Gastrocnemius medialis (tissue), 4 donors: ENCODE results near the gene GALNS. TPM values are rescaled to one million over a fixed set of nuclear protein-coding genes. Genes with fewer than 3 reads are reported as not detected.

Experiments used
- ATAC-seq, 2 donors: fragments of 150-250 bp; one replicate each; pipeline ENCODE4 v1.9.1; 2016
- DNase-seq, 2 donors: peaks; one replicate each; pipeline ENCODE4 v3.0.0-alpha.2; 2019
- H3K27ac ChIP-seq, 4 donors: fragments of 200-600 bp; sonication (generic); 1 replicate in 1 of 4; 2 replicates in 3 of 4; pipeline ENCODE4 v1.5.1; 2016 to 2018; ENCODE audit warnings: mild to moderate bottlenecking in 2 of 4, moderate library complexity in 1 of 4
- H3K27me3 ChIP-seq, 3 donors: fragments of 200-600 bp; sonication (generic) in 2 of 3; 1 replicate in 1 of 3; 2 replicates in 2 of 3; pipeline versions ENCODE4 v1.5.1 to v1.6.0; 2016 to 2019; ENCODE audit warnings: mild to moderate bottlenecking in 1 of 3, moderate library complexity in 1 of 3
- H3K36me3 ChIP-seq, 2 donors: fragments of 200-600 bp; sonication (generic) in 1 of 2; one replicate each; pipeline ENCODE4 v1.5.1; 2017 to 2018
- H3K4me1 ChIP-seq, 2 donors: fragments of 200-600 bp; sonication (generic) in 1 of 2; one replicate each; pipeline ENCODE4 v1.5.1; 2016 to 2017; ENCODE audit warnings: mild to moderate bottlenecking in 2 of 2
- H3K4me3 ChIP-seq, 4 donors: fragments of 200-600 bp; sonication (generic) in 3 of 4; 1 replicate in 1 of 4; 2 replicates in 3 of 4; pipeline ENCODE4 v1.5.1; 2016 to 2019; ENCODE audit warnings: mild to moderate bottlenecking in 2 of 4
- H3K9me3 ChIP-seq, 3 donors: fragments of 200-600 bp; sonication (generic) in 2 of 3; 1 replicate in 1 of 3; 2 replicates in 2 of 3; pipeline ENCODE4 v1.5.1; 2016 to 2019
- CTCF ChIP-seq, 5 experiments: fragments of 450-650 bp in 3 of 5; fragments of 200-600 bp in 2 of 5; sonication (generic) in 2 of 5; IDR thresholded peaks in 4 of 5; conservative IDR thresholded peaks in 1 of 5; 1 replicate in 4 of 5; 2 replicates in 1 of 5; pipeline ENCODE4 v1.5.1; 2016 to 2019; ENCODE audit warnings: antibody characterized with exemption in 5 of 5, mild to moderate bottlenecking in 3 of 5, moderate library complexity in 3 of 5
- POLR2A ChIP-seq, 2 donors: fragments of 450-650 bp; IDR thresholded peaks; one replicate each; pipeline ENCODE4 v1.6.1; 2017; ENCODE audit warnings: antibody characterized with exemption in 2 of 2, mild to moderate bottlenecking in 2 of 2, moderate library complexity in 2 of 2
- in situ Hi-C, 4 donors: fragments of 200-750 bp; cut with MboI; loops; one replicate each; pipeline versions ENCODE4 v1.15.0 to v1.8.0; 2017; ENCODE audit warnings: low sequenced_read_pairs in 4 of 4
- intact Hi-C: fragments of 100-400 bp; cut with DNase I; formaldehyde crosslinking; loops from one replicate; pipeline ENCODE4 v1.15.1; 2023; ENCODE audit warnings: low total_unique reads
- total RNA-seq, 4 donors: library from RNA; depleted of rRNA; stranded (reverse); fragments of >200 nt; gene quantifications; one replicate each; pipeline versions ENCODE4 v1.1.0 to v1.2.3, GENCODE V29; 2016

GALNS gene
- total RNA-seq, 4 donors from 2014 or later = 8.8 to 14.7 (median 10.0) TPM

GRCh38 chr16:88864521-88864920 lies 7.8 kb upstream of the GALNS start:
- intact Hi-C loops (no loop called here), in situ Hi-C loops (loop anchor here in 1 of 4 donors (25.0 kb wide), 1 partner anchor 348 kb away; the partner anchor contains the start of genes SLC22A31 and ZNF778)
- no peak for DNase-seq
- ATAC-seq = no peak
- no peaks in the 10 kb centered on the region for H3K27me3 ChIP-seq
- no peaks in the 10 kb centered on the region for H3K9me3 ChIP-seq
- H3K27ac ChIP-seq = no peak overlapping the region
- H3K36me3 ChIP-seq = peaks cover 0 to 35% of the 10 kb centered on the region in 2 donors
- H3K4me3 ChIP-seq = no peak overlapping the region
- TF ChIP-seq POLR2A (IDR thresholded peaks at IDR 0.05) (no peak), CTCF (IDR thresholded peaks at IDR 0.05 in 4 of 5, conservative IDR thresholded peaks at IDR 0.05 in 1 of 5) (no peak)
- no peaks in the 10 kb centered on the region for H3K4me1 ChIP-seq

GRCh38 chr16:88864099-88864498 lies 7.4 kb upstream of the GALNS start:
- no peaks in the 10 kb centered on the region for H3K9me3 ChIP-seq
- DNase-seq (no peak), ATAC-seq (no peak)
- peaks cover 0 to 39% of the 10 kb centered on the region in 2 donors for H3K36me3 ChIP-seq
- H3K4me3 ChIP-seq = no peak overlapping the region
- no peak for TF ChIP-seq POLR2A (IDR thresholded peaks at IDR 0.05)
- no peak for TF ChIP-seq CTCF (IDR thresholded peaks at IDR 0.05 in 4 of 5, conservative IDR thresholded peaks at IDR 0.05 in 1 of 5)
- in situ Hi-C loops (loop anchor here in 1 of 4 donors (25.0 kb wide), 1 partner anchor 348 kb away; the partner anchor contains the start of genes SLC22A31 and ZNF778), intact Hi-C loops (no loop called here)
- no peaks in the 10 kb centered on the region for H3K27me3 ChIP-seq
- no peaks in the 10 kb centered on the region for H3K4me1 ChIP-seq
- no peak overlapping the region for H3K27ac ChIP-seq

GRCh38 chr16:88863426-88863825 lies 6.7 kb upstream of the GALNS start:
- Histone ChIP-seq H3K4me3 (no peak overlapping the region), H3K9me3 (no peaks in the 10 kb centered on the region), H3K4me1 (peaks cover under 1% of the 10 kb centered on the region in 2 donors), H3K36me3 (peaks cover 0 to 46% of the 10 kb centered on the region in 2 donors), H3K27me3 (no peaks in the 10 kb centered on the region), H3K27ac (no peak overlapping the region)
- in situ Hi-C loops = loop anchor here in 1 of 4 donors (25.0 kb wide), 1 partner anchor 349 kb away; the partner anchor contains the start of genes SLC22A31 and ZNF778
- DNase-seq (no peak), ATAC-seq (no peak)
- intact Hi-C loops = no loop called here
- TF ChIP-seq CTCF (IDR thresholded peaks at IDR 0.05 in 4 of 5, conservative IDR thresholded peaks at IDR 0.05 in 1 of 5) (no peak), POLR2A (IDR thresholded peaks at IDR 0.05) (no peak)

- intact Hi-C loops (no loop called here), in situ Hi-C loops (loop anchor here in 1 of 4 donors (25.0 kb wide), 1 partner anchor 349 kb away; the partner anchor contains the start of genes SLC22A31 and ZNF778)
- H3K36me3 ChIP-seq = peaks cover 0 to 46% of the 10 kb centered on the region in 2 donors
- H3K27me3 ChIP-seq = no peaks in the 10 kb centered on the region
- no peaks in the 10 kb centered on the region for H3K9me3 ChIP-seq
- no peak overlapping the region for H3K4me3 ChIP-seq
- ATAC-seq (no peak), DNase-seq (no peak)
- TF ChIP-seq POLR2A (IDR thresholded peaks at IDR 0.05) (no peak), CTCF (IDR thresholded peaks at IDR 0.05 in 4 of 5, conservative IDR thresholded peaks at IDR 0.05 in 1 of 5) (no peak)
- H3K27ac ChIP-seq = no peak overlapping the region
- peaks cover 5% of the 10 kb centered on the region in 2 donors for H3K4me1 ChIP-seq
Observed at GRCh38 chr16:88862968-88863367, 6.2 kb upstream of the GALNS start.
